ENCODE data around the gene CHGA.

CHGA gene

DNA sequence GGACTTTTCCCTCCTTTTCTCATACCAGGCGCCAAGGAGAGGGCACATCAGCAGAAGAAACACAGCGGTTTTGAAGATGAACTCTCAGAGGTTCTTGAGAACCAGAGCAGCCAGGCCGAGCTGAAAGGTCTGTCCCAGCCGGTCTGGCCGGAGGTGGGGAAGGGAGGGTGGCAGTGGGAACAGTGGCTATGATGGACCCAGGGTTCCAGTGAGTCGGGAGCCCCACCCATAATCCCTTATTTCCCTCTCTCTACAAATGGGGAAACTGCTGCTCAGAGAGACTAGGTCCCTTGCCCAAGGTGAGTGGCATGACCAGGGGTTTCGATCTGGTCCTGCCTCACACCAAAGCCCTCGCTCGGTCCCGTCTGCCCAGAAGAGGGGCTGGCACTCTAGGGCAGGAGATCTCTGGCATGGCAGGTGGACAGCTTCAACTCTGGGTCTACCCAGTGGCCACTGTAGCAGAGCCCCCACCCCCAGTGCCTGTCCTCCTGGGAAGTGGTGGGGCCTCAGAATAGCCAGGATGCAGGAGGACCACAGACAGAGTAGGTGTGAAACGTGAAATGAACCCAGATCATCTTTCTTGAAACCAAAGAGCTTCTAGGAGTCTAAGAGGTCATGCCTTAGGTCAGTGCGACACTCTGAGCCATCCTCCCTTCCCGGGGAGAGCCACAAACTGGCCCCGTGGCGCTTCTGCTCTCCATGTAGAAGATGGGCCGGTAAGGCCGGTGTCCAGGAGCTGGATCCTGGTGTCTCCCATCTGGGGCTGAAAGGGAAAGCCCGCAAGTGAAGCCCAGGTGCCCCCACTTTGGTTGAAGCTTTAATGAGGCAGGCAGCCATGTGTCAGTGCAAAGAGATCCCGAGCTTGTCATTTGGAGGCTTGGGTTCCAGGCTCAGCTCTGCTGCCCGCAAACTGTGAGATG lies 7.0 kb downstream of the CHGA start:
- DNase-seq (ENCODE audit: low read depth): no peak
- no peak overlapping the region for H3K4me3 ChIP-seq (replicated peaks; ENCODE audit: low read depth, low read length)

DNA sequence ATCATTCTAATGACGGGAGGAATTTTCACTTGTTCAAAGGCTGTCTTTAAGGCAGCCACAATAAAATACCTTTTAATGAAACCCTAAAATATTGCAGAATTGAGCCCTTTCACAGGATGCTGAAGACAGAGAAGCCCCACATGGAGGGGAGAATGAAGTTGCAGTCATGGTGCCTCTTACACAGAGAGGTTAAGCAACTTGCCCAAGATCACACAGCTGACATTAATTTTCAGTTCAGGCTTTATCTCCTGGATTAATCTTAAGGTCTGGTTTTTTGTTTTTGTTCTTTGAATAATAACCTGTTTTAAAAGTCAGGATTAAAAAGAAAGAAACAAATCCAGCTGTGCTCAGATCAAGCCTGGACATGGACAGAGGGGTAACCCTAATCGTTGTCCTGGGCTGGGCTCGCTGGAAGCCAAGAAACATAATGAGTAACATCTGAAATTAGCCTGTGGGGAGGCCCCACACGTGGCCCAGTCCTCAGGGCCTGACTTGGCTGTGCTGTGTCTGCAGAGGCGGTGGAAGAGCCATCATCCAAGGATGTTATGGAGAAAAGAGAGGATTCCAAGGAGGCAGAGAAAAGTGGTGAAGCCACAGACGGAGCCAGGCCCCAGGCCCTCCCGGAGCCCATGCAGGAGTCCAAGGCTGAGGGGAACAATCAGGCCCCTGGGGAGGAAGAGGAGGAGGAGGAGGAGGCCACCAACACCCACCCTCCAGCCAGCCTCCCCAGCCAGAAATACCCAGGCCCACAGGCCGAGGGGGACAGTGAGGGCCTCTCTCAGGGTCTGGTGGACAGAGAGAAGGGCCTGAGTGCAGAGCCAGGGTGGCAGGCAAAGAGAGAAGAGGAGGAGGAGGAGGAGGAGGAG lies 8.0 kb downstream of the CHGA start:
- no peak for DNase-seq (ENCODE audit: low read depth)
- TF ChIP-seq, protein P1, sequence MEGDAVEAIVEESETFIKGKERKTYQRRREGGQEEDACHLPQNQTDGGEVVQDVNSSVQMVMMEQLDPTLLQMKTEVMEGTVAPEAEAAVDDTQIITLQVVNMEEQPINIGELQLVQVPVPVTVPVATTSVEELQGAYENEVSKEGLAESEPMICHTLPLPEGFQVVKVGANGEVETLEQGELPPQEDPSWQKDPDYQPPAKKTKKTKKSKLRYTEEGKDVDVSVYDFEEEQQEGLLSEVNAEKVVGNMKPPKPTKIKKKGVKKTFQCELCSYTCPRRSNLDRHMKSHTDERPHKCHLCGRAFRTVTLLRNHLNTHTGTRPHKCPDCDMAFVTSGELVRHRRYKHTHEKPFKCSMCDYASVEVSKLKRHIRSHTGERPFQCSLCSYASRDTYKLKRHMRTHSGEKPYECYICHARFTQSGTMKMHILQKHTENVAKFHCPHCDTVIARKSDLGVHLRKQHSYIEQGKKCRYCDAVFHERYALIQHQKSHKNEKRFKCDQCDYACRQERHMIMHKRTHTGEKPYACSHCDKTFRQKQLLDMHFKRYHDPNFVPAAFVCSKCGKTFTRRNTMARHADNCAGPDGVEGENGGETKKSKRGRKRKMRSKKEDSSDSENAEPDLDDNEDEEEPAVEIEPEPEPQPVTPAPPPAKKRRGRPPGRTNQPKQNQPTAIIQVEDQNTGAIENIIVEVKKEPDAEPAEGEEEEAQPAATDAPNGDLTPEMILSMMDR (IDR thresholded peaks at IDR 0.05; ENCODE audit: low read length, missing control alignments): no peak
- no peak overlapping the region for H3K4me3 ChIP-seq (replicated peaks; ENCODE audit: low read depth, low read length)

More for the DNA sequence above, 7.0 kb downstream of the CHGA start:
- TF ChIP-seq, protein P1 (IDR thresholded peaks at IDR 0.05; ENCODE audit: low read length, missing control alignments): no peak

DNA sequence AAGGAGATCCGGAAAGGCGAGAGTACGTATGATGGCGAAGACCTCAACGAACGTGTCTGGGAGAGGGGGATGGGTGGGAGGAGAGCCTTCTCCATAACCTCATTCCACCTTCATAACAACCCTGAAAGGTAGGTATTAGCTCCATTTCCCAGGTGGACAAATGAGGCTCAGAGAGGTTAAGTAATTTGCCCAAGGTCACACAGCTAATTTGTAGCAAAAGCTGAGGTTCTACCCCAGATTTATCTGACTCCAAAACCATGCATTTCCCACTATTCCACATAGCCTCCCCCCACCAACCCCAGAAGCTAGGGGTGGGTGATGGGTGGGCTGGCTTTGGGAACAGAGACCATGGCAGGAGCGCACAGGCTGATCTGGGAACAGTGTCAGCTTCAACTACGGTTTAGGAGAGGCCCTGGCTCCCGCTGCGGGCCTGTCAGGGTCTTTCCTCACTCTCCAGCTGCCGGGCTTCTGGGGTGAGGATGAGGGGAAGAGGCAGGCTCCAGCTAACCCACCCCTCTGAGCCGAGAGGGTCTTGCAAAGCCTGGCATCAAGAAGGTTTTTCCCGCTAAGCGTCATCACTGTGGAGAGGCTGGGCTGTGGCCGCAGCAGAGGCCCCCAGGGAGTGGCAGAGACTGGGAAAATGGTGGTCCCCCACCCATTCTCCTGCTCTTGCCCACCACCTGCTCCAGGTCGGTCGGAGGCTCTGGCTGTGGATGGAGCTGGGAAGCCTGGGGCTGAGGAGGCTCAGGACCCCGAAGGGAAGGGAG lies 8.9 kb downstream of the CHGA start:
- no peak overlapping the region for H3K4me3 ChIP-seq (replicated peaks; ENCODE audit: low read depth, low read length)
- TF ChIP-seq, protein P1 (IDR thresholded peaks at IDR 0.05; ENCODE audit: low read length, missing control alignments): no peak
- no peak for DNase-seq (ENCODE audit: low read depth)

DNA sequence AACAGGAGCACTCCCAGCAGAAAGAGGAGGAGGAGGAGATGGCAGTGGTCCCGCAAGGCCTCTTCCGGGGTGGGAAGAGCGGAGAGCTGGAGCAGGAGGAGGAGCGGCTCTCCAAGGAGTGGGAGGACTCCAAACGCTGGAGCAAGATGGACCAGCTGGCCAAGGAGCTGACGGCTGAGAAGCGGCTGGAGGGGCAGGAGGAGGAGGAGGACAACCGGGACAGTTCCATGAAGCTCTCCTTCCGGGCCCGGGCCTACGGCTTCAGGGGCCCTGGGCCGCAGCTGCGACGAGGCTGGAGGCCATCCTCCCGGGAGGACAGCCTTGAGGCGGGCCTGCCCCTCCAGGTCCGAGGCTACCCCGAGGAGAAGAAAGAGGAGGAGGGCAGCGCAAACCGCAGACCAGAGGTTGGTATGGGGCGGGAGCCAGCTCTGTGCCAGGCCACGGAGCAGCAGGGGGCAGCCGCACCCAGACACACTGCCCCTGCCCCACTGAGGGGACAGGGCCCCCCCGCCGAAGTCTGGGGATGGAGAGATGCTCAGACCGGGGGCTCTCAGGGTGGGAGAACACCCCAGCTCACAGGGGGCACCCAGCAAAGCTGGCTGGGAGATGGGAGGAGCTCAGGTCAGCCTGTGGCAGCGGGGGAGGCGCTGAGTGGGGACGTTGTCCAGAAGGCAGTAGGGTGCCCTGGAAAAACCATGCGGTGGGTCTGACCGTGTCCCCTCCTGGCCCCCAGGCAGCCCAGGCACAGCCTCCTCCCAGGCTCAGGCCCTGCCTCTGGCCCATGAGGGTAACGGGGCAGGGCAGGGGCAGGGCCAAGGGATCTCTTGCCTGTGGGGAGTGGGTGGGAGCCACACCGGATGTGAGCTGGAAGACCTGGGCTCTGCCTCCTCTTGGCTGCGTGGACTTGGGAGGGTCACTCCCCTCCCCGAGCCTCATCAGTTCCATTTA lies 9.8 kb downstream of the CHGA start:
- TF ChIP-seq, protein P1 (IDR thresholded peaks at IDR 0.05; ENCODE audit: low read length, missing control alignments): no peak
- DNase-seq (ENCODE audit: low read depth): no peak
- no peak overlapping the region for H3K4me3 ChIP-seq (replicated peaks; ENCODE audit: low read depth, low read length)

DNA sequence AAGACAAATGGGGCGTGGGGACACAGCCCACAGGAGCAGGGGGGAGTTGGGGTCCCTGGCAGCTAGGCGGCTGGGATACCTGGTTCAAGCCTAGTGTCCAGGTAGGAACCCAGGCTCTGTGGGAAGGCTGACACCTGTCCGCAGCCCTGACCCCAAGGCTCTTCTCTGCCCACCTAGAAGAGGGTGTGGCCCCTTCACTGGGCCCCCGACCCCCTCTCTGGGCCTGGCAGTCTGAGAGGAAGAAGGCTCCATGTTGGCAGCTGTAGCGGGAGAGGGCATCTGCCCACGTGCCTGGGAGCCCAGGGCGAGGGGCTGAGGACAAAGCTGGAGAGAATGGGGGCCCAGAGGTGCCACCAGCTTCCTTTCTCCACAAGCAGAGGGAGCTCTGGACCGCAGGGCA lies 10.5 kb downstream of the CHGA start:
- no peak overlapping the region for H3K4me3 ChIP-seq (replicated peaks; ENCODE audit: low read depth, low read length)
- TF ChIP-seq, protein P1 (IDR thresholded peaks at IDR 0.05; ENCODE audit: low read length, missing control alignments): no peak
- DNase-seq (ENCODE audit: low read depth): no peak

Measured in fibroblast of pulmonary artery (primary cell).